T-helper 2 cell treated with Interferon-gamma antibody and Interleukin-4, amounts not matched to agents 100 ng/mL and 5 ng/mL, for 36 hours (primary cell): ENCODE data around the gene GSTO1. TPM values are rescaled to one million over a fixed set of nuclear protein-coding genes. Genes with fewer than 3 reads are reported as not detected.

Experiments used
- intact Hi-C: fragments of 100-400 bp; cut with micrococcal nuclease; formaldehyde crosslinking; loops from one replicate; pipeline ENCODE4 v1.15.1; 2023
- total RNA-seq: library from RNA; stranded (reverse); gene quantifications from 2 replicates; pipeline ENCODE4 v1.2.3, GENCODE V29; 2022

Gene GSTO1
- total RNA-seq, 1 donor from 2014 or later: 134 TPM

DNA sequence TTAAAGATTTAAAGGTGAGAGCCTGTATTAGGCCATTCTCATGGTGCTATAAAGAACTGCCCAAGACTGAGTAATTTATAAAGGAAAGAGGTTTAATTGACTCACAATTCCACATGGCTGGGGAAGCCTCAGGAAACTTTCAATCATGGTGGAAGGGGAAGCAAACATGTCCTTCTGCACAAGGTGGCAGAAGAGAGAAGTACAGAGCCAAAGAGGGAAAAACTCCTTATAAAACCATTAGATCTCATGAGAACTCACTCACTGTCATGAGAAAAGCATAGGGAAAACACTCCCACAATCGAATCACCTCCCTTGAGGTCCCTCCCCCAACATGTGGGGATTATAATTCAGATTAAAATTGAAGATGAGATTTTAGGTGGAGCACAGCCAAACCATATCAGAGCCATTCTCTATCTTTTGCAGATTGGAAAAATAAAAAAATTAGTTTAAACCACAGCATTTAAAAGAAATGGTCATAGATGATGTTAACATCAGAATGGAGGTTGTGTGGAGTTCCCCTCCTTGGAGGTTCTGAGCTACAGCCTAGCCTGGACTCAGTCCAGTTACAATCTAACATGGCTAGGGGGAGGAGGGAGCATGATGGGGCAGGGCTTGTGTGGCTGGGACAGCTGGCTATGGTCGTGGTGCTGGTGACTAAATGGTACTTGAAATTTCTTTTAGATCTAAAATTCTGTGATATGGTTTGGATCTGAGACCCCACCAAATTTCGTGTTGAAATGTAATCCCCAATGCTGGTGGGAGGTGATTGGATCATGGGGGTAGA, 47.4 kb downstream of the GSTO1 start:
- intact Hi-C loops: no loop called here

DNA sequence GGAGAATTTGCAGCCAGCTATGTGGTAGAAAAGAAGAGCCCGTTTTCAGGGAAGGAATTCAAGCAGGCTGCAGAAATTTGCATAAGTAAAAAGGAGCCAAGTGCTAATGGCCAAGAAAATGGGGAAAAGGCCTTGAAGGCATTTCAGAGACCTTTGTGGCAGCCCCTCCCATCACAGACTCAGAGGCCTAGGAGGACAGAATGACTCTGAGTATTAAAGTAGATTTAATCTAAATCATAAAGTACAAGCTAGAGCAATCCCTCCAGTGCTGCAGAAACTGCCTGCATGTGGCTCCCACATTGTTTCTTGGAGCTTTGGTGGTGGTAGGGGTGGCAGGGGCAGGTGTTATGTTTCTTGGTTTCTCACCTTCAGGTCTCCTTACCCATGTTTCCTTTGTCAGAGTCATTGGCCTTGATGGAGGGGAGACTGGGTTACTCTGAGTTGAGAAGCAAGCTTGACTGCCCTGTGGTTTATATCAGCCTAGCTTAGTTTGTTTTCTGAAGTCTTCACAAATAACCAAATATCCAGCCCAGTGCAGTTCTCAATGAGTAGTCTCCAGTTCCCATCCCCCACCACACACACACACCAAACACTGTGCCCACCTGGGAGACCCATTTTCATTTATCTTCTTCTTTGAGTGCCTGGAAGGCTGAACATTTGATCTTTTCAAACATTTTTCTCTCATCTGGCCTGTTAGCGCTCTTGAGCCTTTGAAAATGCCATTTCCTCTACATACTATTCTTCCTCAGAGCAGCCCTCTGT, 49.1 kb downstream of the GSTO1 start:
- intact Hi-C loops: no loop called here

GRCh38 chr10:104304356-104304745, 49.7 kb downstream of the GSTO1 start:
- intact Hi-C loops: no loop called here

- intact Hi-C loops: loop anchor here (1.0 kb wide), 3 partner anchors 14 to 45 kb away; partner anchors contain the start of gene ITPRIP
Measured at GRCh38 chr10:104304927-104305326, 50.2 kb downstream of the GSTO1 start.

GRCh38 chr10:104306897-104307296, 52.2 kb downstream of the GSTO1 start:
- intact Hi-C loops: no loop called here

GRCh38 chr10:104307576-104308438, 53.1 kb downstream of the GSTO1 start:
- intact Hi-C loops: no loop called here

GRCh38 chr10:104308439-104308903, 53.8 kb downstream of the GSTO1 start:
- intact Hi-C loops: no loop called here

DNA sequence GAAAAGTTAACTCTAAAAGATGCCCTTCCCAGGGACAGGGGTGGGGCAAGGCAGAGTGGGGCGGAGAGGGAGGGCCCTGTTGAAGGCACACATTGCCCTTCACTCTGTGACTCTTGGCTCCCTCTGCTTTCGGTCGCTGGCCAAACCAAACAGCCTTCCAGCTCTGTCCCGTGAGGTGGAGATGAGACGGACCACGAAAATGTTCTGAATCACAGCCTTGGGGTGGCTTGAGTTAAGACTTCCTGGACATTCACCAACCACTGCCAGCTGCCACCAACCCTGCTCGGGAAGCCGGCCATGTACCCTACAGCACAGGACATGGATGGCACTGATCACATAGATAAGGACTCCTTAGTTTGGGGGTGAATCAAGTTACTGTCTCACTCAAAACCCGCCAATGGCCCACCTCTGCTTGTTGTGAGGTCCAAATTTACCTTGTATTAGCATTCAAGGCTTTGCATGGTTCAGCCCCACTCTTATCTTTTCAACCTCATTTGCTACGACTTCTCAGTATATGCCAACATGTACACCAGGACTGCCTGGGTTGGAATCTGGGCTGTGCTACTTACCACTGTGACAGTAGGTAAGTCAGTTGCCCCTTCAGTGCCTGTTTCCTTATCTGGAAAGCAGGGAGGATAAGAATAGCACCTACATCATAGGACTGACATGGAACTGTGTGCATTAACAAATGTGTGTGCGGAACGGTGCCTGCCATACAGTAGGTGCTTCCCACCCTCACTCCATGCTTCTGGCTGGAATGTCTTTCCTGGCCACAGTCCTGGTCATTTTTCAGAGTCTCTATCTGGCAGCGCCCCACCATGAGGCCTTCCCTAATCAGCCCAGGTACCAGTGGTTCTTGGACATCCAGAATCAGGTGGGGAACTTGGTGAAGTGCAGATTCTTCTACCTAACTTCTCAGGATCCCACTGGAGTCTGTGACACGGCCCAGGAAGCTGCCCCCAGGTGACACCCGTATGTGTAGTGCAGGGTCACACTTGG, 55.6 kb downstream of the GSTO1 start:
- intact Hi-C loops: no loop called here

DNA sequence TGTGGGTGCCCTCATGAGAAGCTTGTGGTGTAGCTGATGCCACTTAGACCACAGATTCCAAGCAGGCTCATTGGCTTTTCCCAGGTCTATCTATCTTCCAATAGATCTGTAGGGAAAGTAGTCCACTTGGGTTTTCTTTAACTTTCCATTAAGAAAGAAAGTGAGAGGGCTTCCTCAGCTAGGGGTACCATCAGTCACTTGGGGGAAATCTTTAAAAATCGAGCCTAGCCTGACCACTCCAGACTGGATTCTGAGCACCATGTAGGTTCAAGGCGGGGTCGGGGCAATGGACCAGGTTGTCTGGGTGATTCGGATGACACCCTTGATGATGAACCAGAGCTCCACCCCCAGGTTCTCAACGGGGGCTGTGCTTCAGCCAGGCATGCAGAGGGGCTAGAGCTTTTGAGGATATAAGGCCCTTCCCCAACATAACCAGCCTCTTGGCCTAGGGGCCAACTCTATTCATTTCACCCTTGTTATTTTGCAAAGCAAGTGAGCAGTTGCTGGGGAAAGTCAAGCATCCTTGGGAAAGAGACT, 56.6 kb downstream of the GSTO1 start:
- intact Hi-C loops: no loop called here

DNA sequence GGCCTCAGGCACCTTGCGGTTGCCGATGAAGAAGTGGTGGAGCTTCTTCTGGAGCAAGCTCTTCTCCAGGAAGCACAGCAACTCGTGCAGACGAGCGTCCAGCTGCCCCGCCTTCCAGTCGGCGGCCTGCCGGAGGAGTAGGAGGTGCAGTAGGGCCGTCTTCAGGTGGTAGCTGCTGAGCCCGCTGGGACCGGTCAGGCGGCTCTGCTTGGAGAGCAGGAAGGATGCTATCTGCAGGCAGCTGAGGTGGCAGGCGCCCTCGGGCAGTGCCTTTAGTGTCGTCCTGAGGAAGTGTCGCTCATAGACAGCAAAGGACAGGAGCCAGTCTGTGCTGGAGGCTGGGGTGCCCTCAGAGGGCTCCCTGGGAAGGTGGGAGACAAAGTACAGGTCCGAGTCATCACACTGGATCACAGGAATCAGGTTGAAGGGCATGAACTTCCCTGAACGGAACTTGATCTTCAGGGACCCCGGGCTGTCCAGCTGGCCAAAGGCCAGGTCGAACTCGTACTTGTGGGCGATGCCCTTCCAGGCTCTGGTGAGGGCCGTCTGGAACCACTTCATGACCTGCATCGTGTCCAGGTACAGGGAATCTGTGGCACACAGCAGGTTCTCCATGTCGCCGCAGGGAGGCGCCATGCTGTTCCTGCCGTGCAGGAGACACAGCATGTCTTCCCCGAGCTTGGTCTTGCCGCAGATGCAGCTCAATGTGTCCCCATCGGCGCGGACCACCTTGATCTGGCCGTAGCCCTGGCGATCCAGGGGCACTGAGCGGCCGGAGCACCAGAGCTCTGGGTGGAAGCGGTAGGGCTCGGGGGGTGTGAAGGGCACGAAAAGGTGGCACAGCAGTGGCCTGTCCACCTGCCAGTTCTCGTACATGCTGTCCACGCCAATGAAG, 60.1 kb downstream of the GSTO1 start:
- intact Hi-C loops: no loop called here

- intact Hi-C loops: no loop called here
Measured at GRCh38 chr10:104315486-104315921, 60.8 kb downstream of the GSTO1 start.

DNA sequence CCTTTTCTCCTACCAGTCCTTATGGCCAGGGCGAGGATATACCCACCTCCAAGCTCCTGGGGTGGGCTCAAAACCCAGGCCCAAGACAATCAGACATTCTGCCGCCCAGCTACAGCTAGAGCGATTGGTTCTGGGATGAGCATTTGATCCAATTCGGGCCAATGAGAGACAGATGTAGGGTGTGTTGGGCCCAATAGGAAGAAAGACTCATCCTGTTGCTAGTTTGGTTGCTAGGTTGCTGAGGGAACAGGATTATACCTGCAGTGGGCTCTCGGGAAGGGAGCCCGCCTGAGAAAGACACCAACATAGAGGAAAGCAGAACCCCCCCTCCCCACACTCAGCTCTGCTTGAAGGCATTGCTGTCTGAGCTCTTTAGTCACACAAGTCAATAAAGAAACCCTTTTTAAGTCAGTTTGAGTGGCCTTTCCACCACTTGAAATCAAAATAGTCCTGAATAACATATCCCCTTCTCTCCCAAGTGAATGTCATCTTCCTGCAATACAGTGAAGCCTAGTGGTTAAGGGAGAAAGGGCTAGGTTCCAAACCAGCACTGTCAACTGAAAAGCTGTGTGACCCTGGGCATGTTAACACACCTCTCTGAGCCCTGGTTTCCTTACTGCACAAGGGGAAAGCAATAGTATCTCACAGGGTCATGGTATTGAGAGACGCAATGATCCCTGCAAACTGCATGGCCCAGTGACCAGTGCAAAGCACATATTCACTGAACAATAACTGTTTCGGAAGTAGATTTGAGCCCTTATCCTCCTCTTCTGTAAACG, 61.8 kb downstream of the GSTO1 start:
- intact Hi-C loops: no loop called here

Other genes with a start within 250 kb of the GSTO1 start
- not detected in 2 replicates for gene COL17A1, start 169.0 kb upstream of the GSTO1 start, total RNA-seq
- 13.6 and 14.7 TPM in 2 replicates for gene SFR1, start 132.7 kb upstream of the GSTO1 start, total RNA-seq
- 0.09 TPM in 1 of 2 replicates, not detected in the other for gene CFAP43, start 22.5 kb upstream of the GSTO1 start, total RNA-seq
- gene GSTO2, start 14.3 kb downstream of the GSTO1 start, total RNA-seq: 0.66 and 0.73 TPM in 2 replicates
- gene ITPRIP, start 83.6 kb downstream of the GSTO1 start, total RNA-seq: 20.1 and 20.2 TPM in 2 replicates
- gene CFAP58, start 98.9 kb downstream of the GSTO1 start, total RNA-seq: 0.39 and 0.55 TPM in 2 replicates